ENCODE measurements around the gene CLIC1. TPM values are rescaled to one million over a fixed set of nuclear protein-coding genes. Genes with fewer than 3 reads are reported as not detected.

CLIC1 gene
- total RNA-seq, 2 experiments from 2014 or later = 61.2 to 61.5 TPM

DNA sequence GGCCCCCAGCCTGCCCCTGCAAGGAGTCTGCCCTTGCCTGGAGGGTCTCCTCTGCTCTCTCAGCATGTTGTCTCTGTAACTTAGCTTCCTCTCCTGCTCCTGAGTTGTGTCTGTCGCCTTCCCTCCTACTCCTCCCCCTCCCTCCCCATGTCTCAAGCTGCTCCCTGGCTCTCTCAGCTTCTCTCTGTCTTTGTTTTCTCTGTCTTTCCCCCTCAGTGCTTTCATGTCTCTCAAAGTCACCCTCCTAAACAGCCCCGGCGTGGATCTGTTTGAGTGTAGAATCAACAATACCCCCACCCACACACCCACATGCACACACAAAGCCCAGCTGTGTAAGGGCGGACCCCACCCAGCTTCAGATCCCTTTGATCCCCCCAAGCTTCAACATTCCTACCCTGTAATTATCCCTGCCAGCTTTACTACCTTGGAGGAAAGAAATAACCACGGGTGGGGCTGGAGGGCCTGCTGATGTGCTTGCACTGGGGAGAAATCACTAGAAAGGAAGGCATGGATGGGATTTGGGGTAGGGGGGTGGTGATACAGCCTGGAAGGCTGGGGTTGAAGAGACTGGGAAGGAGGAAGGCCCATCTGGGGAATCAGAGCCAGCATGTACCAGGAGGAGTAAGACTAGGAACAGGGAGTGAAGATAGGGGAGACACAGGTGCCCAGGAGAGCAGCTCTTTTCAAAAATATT lies 22.2 kb downstream of the CLIC1 start:
- intact Hi-C loops (cut with DNase I, micrococcal nuclease) = no loop called here
- ChIA-PET POLR2A (interaction anchor here (1.0 to 1.6 kb wide), 2 partner anchors 15 to 24 kb away, joined by 3 read pairs; partner anchors contain the start of gene DDAH2), CTCF (no interaction called here)
- Histone ChIP-seq H3K4me3 (ENCODE audit: low read length) (no peak overlapping the region), H3K27ac (ENCODE audit: low read depth in 1 of 2, low read length in 2 of 2) (no peak overlapping the region), H3K4me1 (ENCODE audit: insufficient read depth, low read length) (peaks cover 14% of the 10 kb centered on the region), H3K36me3 (ENCODE audit: insufficient read depth, low read length) (no peaks in the 10 kb centered on the region), H3K27me3 (ENCODE audit: control insufficient read depth in 1 of 2, insufficient read depth in 2 of 2, low read length in 2 of 2) (no peaks in the 10 kb centered on the region), H3K9me3 (ENCODE audit: control insufficient read depth in 1 of 2, insufficient read depth in 1 of 2, low read length in 2 of 2) (no peaks in the 10 kb centered on the region)
- no peak overlapping the region for H3K4me3 Mint-ChIP-seq
- H3K4me1 Mint-ChIP-seq (ENCODE audit: low read depth) = peaks cover 16% of the 10 kb centered on the region
- no peaks in the 10 kb centered on the region for H3K36me3 Mint-ChIP-seq (ENCODE audit: low read depth)
- TF ChIP-seq, protein P1, sequence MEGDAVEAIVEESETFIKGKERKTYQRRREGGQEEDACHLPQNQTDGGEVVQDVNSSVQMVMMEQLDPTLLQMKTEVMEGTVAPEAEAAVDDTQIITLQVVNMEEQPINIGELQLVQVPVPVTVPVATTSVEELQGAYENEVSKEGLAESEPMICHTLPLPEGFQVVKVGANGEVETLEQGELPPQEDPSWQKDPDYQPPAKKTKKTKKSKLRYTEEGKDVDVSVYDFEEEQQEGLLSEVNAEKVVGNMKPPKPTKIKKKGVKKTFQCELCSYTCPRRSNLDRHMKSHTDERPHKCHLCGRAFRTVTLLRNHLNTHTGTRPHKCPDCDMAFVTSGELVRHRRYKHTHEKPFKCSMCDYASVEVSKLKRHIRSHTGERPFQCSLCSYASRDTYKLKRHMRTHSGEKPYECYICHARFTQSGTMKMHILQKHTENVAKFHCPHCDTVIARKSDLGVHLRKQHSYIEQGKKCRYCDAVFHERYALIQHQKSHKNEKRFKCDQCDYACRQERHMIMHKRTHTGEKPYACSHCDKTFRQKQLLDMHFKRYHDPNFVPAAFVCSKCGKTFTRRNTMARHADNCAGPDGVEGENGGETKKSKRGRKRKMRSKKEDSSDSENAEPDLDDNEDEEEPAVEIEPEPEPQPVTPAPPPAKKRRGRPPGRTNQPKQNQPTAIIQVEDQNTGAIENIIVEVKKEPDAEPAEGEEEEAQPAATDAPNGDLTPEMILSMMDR (IDR thresholded peaks at IDR 0.05) = no peak
- DNase-seq (no peak), ATAC-seq (ENCODE audit: poor library complexity) (no peak)
- H3K27ac Mint-ChIP-seq = no peak overlapping the region
- no peaks in the 10 kb centered on the region for H3K27me3 Mint-ChIP-seq
- no peaks in the 10 kb centered on the region for H3K9me3 Mint-ChIP-seq

- no peaks in the 10 kb centered on the region for H3K27me3 ChIP-seq (ENCODE audit: control insufficient read depth in 1 of 2, insufficient read depth in 2 of 2, low read length in 2 of 2)
- no peaks in the 10 kb centered on the region for H3K9me3 ChIP-seq (ENCODE audit: control insufficient read depth in 1 of 2, insufficient read depth in 1 of 2, low read length in 2 of 2)
- ChIA-PET POLR2A (interaction anchor here (1.6 kb wide), 1 partner anchor 24 kb away, joined by 3 read pairs; no protein-coding TSS in a partner anchor), CTCF (no interaction called here)
- H3K27ac ChIP-seq (ENCODE audit: low read depth in 1 of 2, low read length in 2 of 2) = no peak overlapping the region
- TF ChIP-seq, protein P1 (IDR thresholded peaks at IDR 0.05) = no peak
- no peaks in the 10 kb centered on the region for H3K36me3 Mint-ChIP-seq (ENCODE audit: low read depth)
- ATAC-seq (ENCODE audit: poor library complexity) (no peak), DNase-seq (no peak)
- H3K27ac Mint-ChIP-seq = no peak overlapping the region
- H3K4me1 Mint-ChIP-seq (ENCODE audit: low read depth) = peaks cover 16% of the 10 kb centered on the region
- H3K27me3 Mint-ChIP-seq = no peaks in the 10 kb centered on the region
- no peaks in the 10 kb centered on the region for H3K36me3 ChIP-seq (ENCODE audit: insufficient read depth, low read length)
- H3K4me3 Mint-ChIP-seq = no peak overlapping the region
- no peaks in the 10 kb centered on the region for H3K9me3 Mint-ChIP-seq
- H3K4me3 ChIP-seq (ENCODE audit: low read length) = no peak overlapping the region
- intact Hi-C loops (cut with DNase I, micrococcal nuclease) = no loop called here
- H3K4me1 ChIP-seq (ENCODE audit: insufficient read depth, low read length) = peaks cover 14% of the 10 kb centered on the region
Measured at GRCh38 chr6:31713465-31713864, 22.9 kb downstream of the CLIC1 start.

GRCh38 chr6:31712296-31712695 lies 24.0 kb downstream of the CLIC1 start:
- H3K4me3 ChIP-seq (ENCODE audit: low read length) = no peak overlapping the region
- CTCF ChIA-PET = interaction anchor here (0.5 to 1.6 kb wide), 4 partner anchors 26 to 145 kb away, joined by 3 to 5 read pairs (median 4); no protein-coding TSS in a partner anchor
- Mint-ChIP-seq H3K27me3 (no peaks in the 10 kb centered on the region), H3K36me3 (ENCODE audit: low read depth) (no peaks in the 10 kb centered on the region), H3K27ac (no peak overlapping the region), H3K4me1 (ENCODE audit: low read depth) (peaks cover 16% of the 10 kb centered on the region), H3K4me3 (no peak overlapping the region), H3K9me3 (no peaks in the 10 kb centered on the region)
- POLR2A ChIA-PET = interaction anchor here (1.2 to 1.9 kb wide), 4 partner anchors 9 to 118 kb away, joined by 3 to 7 read pairs (median 5); partner anchors contain the start of genes ABHD16A and LSM2
- no peaks in the 10 kb centered on the region for H3K27me3 ChIP-seq (ENCODE audit: control insufficient read depth in 1 of 2, insufficient read depth in 2 of 2, low read length in 2 of 2)
- H3K36me3 ChIP-seq (ENCODE audit: insufficient read depth, low read length) = no peaks in the 10 kb centered on the region
- H3K9me3 ChIP-seq (ENCODE audit: control insufficient read depth in 1 of 2, insufficient read depth in 1 of 2, low read length in 2 of 2) = no peaks in the 10 kb centered on the region
- DNase-seq (peak in 6 of 14 experiments; percentile 15 to 55 (median 31)), ATAC-seq (ENCODE audit: poor library complexity) (peak; percentile 49)
- intact Hi-C loops (cut with DNase I, micrococcal nuclease) = no loop called here
- TF ChIP-seq, protein P1 (IDR thresholded peaks at IDR 0.05) = no peak
- peaks cover 14% of the 10 kb centered on the region for H3K4me1 ChIP-seq (ENCODE audit: insufficient read depth, low read length)
- no peak overlapping the region for H3K27ac ChIP-seq (ENCODE audit: low read depth in 1 of 2, low read length in 2 of 2)

All from CD4-positive, alpha-beta T cell (primary cell).